Epithelial cell of prostate (primary cell): ENCODE measurements around the gene IGFLR1.

ENCODE experiments used
- DNase-seq: peaks from one replicate; pipeline ENCODE4 v3.0.0-alpha.2; 2011; ENCODE audit warnings: low read depth, low spot score
- H3K27ac ChIP-seq: fragments of 450-650 bp; 2 replicates; pipeline ENCODE4 v1.5.1; 2017; ENCODE audit warnings: mild to moderate bottlenecking

The IGFLR1 gene

DNA sequence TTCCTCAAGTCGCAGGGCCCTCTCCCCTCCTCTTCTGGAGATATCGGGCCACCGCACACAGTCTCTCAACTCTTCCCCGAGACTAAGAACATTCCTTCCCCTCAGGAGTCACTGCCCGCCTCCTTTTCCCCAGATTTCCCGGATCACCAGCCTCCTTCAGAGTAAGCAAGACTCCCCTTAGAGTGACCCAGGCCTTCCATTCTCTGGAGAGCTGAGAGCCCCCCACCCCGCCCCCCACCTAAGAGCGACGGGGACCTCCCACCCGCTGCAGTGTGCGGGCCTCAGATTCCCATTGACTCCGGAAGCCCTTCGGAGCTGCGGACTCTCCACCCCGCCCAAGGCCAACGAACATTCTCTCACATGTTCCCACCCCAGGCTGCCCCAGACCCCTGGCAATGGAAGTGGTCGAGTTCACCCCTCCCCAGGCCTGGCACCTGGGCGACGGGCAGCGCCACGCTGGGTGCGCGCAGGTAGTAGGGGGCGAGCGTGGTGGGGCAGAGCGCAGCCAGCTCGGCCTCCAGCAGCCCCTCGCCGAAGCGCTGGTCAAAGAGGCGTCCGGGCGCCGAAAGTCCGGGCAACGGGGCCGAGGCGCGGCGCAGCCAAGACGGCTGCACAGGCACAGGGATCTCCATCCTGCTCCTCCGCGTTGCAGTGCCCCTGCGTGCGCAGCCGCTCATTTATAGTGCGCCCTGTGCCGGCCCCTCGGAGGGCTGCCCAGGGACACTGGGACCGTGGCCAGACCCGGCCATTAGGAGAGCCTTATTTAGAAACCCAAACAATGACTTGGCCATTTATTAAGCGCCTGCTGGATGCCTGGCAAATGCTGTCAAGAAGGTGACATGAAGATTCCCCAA, 14.4 kb upstream of the IGFLR1 start, which contains the start of gene HSPB6:
HSPB6 (minus strand) TSS at position 653 of the 854 bp plus-strand sequence; CDS start at position 632, 21 bp downstream.
- DNase-seq, result no peak

DNA sequence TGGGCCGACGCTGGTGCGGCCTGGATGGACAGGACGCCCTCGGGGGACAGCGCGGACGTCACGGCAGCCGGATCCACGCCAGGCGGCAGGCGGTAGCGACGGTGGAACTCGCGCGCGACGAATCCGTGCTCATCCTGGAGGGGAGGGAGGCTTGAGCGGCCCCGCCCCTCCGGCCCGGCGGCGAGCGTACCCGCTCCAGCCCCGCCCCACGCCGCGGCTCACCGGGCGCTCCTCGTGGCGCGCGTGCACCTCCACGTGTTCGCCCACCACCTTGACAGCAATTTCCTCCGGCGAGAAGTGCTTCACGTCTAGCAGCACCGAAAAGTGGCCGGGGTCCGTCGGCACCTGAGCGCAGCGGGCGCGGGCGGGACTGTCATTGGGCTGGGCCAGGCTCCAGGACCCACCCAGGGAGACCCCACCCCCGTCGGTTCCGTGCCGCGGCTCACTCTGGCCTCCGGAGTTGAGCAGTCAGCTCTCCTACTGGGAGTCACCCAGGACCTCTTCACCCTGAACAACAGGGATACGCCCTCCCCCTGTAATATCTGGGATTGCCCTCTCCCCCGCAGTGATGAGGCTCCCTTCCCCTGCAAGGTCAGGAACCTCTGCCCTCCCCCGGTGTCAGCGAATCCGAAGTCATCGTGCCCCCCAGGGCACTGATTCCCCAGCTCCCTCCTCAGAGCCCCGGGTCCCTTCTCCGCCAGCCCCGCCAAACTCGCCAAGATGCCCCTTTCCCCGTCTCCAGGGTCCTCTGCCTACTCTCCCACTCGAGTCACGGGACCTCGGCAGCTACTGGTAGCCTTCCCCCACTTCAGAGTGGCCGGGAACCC, 13.5 kb upstream of the IGFLR1 start:
- DNase-seq, result no peak
- no peak overlapping the region for H3K27ac ChIP-seq

More for the DNA sequence above, 14.4 kb upstream of the IGFLR1 start, which contains the start of gene HSPB6:
- H3K27ac ChIP-seq, result peak within 1 kb of the TSS; percentile 84

DNA sequence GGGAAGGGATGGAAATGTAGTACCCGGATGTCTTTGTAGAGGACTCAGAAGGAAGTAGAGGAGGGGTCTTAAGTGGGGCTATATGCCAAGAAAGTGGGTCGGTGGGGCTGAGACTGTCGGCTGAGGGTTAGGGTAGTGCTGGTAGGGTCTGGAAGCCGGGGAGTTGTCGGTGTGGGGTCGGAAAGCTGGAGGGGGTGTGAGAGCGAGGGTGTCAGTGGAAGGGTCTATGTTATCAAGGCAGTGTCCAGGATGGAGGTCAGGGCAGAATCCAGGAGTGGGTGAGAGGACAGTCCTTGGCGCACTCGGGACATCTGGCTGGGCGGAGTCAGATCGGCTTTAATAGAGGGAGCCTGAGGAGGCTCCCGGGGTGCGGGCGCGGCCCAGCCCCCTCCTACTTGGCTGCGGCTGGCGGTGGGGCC, 12.9 kb upstream of the IGFLR1 start:
- H3K27ac ChIP-seq, result no peak overlapping the region

DNA sequence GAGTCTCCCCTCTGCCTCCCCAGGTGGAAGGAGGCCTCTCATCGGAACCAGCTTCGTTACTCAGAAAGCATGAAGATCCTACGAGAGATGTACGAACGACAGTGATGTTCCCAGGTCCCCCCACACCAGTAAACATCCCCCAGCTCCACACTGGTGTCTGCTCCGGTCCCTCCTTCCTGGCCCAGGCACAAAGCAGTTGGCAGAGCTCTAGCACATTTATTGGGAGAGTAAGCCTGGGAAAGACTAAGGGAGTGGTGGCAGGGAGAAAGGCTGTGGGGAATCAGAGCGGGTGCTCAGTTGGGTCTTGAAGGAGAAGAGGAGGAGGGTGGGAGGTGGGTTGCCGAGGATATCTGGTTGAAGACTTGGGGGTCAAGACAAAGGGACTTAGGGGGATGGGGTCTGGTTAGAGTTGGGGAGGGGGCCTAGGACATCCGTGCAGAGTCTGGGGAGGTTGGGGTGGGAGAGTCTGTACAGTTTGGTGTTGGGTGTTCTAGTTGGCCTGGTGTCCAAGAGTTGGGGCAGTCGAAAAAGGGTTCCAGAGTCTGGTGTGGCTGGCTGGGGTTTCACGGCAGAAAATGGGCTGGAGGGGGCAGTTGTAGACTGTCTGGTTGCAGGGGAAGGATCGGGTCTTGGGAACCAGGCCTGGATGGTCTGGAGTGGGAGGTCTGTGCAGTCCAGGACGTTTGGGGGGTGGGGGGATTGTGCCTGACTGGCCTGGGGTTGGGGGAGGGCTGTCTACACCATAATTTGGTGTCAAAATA, 12.3 kb upstream of the IGFLR1 start:
- DNase-seq, result no peak
- no peak overlapping the region for H3K27ac ChIP-seq

More for the DNA sequence above, 12.9 kb upstream of the IGFLR1 start:
- no peak for DNase-seq

DNA sequence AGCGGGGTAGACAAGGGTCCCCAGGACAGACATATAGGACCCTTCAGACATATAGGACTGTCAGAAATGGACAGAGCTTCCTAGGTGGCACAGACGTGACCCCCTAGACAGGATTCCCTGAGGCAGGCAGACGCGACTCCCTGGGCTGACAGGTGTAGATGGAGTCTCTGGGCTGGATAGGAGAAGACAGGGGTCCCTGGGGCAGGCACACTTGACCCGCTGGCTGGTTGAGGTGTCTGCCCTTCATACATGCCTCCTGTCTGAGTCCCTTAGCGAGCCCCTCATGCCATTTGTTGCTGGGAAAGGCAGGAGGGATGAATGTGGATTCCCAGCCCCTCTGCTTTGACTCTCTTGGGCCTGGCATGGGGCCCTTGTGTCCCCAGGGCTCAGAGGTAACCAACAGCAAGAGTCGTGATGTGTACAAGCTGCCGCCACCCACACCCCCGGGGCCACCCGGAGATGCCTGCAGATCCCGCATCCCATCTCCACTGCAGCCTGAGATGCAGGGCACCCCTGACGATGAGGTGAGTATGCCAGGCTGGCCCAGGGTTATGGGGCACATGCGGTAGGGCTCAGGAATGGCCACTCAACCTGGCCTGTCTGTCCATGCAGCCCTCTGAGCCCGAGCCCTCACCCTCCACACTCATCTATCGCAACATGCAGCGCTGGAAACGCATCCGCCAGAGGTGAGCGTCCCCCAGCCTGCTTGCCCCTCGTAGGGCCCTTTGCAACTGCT, 11.6 kb upstream of the IGFLR1 start:
- no peak for DNase-seq
- H3K27ac ChIP-seq, result no peak overlapping the region

DNA sequence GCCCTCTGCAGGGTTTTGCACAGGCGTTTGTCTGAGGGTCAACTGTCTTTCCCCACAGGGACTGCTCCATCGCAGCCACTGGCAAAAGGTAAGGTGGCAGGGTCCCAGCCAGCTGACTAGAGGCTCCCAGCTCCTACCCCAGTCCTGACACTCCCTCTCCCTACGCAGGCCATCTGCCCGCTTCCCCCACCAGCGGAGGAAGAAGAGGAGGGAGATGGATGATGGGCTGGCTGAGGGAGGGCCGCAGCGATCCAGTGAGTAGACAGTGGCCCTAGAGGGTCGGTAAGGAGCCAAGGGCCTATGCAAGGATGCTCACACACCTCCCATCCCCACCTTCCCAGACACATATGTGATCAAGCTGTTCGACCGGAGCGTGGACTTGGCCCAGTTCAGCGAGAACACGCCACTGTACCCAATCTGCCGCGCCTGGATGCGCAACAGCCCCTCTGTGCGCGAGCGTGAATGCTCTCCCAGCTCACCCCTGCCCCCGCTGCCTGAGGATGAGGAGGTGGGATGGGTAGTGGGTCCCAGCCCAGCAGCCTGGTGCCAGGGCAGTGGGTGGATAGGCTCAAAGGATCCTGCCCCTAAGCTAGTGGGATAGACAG, 10.6 kb upstream of the IGFLR1 start:
- no peak overlapping the region for H3K27ac ChIP-seq
- DNase-seq, result no peak

DNA sequence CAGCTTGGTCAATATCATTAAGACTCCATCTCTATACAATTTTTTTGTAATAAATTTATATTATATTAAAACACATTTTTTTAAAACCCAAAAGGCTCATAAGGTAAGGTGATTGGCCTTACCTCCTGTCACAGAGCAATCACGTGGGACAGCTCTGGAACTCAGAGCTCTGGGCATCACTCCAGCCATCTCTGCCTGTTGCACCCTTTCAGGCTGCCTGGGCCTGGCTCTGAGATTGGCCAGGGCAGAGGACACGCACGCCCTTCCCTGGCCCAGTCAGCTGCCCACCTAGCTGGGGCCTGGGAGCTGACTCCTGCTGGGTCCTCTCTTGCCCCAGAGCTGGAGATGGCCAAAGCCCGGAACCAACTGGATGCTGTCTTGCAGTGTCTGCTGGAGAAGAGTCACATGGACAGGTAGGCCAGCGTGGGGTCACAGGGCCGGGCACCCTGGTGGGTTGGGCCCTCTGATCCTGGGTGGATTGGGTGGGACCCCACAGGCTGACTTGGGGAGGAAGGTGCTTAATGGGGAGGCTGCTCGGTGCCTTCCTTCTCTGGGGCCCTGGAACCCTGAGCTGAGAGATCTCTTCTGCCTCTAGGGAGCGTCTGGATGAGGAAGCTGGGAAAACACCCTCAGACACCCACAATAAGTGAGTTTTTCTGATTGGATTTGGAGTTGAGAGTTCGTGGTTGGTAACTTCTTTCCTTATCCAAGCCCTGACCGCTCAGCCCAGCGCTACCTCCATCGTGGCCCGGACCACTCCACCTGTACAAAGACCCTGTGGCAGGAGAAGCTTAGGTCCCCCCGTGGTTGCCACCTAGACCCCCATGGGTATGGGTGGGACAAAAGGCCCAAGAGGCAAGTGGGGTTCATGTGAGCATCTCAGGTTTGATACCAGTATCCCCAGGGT, 9.8 kb upstream of the IGFLR1 start:
- DNase-seq, result no peak
- no peak overlapping the region for H3K27ac ChIP-seq

DNA sequence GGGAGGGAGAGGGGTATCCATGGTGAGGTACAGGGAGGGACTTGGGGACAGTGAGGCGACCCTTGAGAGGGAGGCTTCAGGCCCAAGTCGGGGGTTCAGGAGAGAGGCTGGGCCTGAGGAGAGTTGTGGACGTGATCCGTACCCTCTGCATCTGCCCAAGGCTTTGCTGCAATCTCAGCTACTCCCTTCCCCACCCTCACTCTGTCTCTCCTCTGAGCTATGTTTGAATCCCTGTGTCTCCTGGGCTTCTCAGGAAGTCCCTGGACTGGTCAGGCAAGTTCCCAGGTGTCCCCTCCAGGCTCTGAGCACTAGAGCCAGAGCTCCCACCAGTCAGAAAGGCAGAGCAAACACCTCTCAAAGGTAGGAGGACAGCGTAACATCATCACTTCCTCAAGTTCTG, 7.9 kb upstream of the IGFLR1 start:
- H3K27ac ChIP-seq, result no peak overlapping the region
- no peak for DNase-seq

DNA sequence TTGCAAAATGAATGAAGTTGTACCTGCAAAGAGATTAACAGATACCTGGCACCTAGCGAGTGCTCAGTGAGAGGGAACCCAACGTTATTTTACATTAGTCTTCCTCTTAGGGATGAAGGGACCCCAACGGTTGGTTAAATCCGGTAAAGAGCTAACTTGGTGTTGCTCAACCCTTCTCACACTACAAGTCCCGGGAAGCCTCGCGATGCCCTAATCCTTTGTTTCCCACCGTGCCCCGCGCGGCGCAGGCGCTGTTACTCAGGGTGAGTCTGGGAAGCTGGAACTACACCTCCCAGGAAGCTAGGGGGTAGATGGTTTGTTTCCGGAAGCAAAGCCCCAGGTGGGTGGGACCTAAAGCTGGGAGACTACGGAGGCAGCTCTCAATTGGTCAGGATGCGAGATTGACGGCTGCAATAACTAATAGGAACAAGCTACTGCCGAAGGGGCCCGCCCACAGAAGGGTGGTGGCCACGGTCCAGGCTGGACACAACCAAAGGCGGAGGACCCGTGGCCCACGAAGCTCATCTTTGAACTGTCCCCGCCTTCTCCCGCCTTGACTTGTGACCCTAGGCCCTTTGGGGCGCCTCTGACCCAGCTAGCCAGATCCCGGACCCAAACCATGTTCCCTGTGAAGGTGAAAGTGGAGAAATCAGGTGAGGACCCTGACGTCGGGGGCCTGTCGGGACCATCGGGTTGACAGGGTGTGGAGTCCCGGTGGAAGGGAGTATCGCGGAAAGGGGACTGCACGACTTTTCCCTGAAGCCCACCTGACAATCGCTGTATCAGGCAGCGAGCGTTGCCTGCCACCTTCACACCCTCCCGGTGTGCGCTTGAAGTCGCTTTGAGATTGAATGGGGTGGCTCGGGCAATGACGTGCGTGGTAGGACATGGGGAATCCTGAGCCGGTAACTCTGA, 6.1 kb upstream of the IGFLR1 start, which contains the start of gene LIN37:
LIN37 (plus strand) TSS at position 471 of the 915 bp plus-strand sequence; CDS start at position 620, 149 bp downstream.
- peak within 1 kb of the TSS; percentile 26 for H3K27ac ChIP-seq
- DNase-seq, result peak; percentile 96

DNA sequence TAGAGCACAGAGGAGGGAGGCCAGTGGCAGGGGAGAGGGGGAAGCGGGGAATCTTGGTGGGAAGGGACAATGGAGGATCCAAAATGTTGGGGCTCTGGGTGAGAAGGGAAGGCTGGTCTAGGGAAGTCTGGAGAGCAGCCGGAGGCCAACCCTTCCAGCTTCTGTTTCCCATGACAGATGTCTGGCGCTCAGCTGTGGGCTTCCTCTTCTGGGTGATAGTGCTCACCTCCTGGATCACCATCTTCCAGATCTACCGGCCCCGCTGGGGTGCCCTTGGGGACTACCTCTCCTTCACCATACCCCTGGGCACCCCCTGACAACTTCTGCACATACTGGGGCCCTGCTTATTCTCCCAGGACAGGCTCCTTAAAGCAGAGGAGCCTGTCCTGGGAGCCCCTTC, 4.3 kb upstream of the IGFLR1 start:
- H3K27ac ChIP-seq, result peak overlapping the region; percentile 99
- no peak for DNase-seq

DNA sequence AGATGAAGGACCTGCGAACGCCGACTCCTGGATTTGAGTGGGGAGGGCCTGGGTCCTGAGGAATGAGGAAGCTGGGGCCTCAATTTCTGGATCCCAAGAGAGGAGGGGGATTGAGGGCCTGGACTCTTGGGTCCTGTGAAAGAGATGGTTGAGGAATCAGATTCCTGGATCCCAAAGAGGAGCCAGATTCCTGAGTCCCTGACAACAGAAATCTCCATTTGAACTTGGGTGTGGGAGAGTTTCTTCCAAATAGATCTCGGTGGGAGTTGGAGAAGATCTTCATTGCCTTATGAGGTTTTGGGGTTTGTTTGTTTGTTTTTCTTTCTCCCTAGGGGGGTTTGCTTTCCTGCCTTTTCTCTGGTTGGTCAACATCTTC, 3.8 kb upstream of the IGFLR1 start:
- no peak for DNase-seq
- peak overlapping the region; percentile 99 for H3K27ac ChIP-seq

DNA sequence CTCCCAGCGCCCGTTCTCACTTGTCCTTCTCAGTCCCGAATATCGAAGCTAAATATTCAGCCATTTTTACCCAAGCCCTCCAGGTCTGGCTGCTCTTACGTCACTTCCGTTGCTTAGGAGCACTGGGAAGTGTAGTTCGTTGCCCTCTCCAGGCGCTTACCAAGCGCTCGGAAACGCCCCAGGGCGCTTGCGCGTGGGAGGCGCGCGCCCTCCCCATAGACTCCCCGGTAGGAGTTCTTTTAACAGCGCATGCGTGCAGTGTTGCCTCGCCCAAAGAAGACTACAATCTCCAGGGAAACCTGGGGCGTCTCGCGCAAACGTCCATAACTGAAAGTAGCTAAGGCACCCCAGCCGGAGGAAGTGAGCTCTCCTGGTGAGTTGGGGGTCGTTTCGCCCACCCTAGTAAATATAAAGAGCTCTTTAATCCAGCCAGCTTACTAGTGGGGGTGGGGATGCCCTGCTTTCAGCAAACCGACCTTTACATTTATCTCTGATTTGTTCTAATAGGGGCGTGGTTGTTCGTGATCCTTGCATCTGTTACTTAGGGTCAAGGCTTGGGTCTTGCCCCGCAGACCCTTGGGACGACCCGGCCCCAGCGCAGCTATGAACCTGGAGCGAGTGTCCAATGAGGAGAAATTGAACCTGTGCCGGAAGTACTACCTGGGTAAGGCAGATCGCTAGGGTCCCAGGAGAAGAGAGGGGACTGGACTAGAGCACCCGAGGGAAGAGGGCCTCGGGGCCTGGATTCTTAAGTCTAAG, 3.3 kb upstream of the IGFLR1 start, which contains the start of the genes PSENEN and U2AF1L4:
PSENEN (plus strand) TSS at position 324 of the 759 bp plus-strand sequence; CDS start at position 604, 280 bp downstream.
U2AF1L4 (minus strand) TSS at position 91 of the 759 bp plus-strand sequence; CDS start at position 64, 27 bp downstream.
- peak; percentile 97 for DNase-seq
- H3K27ac ChIP-seq, result peak within 1 kb of the TSS; percentile 99

DNA sequence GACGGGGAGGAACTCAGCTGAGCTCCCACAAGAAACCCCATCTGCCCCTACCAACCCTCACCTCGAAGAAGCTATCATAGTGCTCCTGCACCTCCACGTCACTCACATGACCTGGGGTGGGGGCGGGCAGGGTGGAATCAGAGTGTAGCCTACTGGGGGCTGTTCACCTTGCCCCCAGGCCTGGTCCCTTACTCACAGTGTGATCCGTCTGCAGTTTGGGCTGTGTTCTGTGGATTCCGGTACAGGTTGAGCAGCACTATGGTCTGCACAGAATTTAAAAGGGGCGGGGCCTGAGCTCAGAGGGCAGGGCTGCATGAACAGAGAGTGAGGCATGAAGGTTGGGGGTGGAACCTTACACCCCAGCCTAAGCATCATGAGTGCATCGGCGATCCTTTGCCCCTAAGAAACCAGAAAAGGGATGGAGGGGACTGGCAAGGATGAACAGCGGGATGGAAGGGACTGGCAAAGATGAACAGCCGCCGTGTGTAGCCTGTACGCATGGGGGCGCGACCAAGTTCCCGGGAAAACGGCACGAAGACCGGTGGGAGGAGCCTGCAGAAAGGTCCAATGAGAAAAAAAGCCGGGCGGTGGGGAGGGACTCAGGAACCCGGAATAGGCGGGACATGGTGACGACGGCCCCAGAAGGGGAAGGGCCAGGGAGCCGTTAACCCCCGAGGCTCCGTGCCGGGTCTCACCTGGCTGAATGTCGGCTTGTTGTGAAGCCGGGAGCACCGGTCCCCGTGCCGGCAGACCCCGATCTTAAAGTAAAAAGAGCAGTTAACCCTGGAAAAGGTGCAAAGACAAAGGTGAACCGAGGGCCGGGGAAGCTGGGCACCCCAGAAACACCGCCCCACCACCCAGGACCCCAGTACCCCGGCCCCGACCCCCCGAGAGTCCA, 2.4 kb upstream of the IGFLR1 start:
- H3K27ac ChIP-seq, result peak overlapping the region; percentile 99
- peak; percentile 77 for DNase-seq

DNA sequence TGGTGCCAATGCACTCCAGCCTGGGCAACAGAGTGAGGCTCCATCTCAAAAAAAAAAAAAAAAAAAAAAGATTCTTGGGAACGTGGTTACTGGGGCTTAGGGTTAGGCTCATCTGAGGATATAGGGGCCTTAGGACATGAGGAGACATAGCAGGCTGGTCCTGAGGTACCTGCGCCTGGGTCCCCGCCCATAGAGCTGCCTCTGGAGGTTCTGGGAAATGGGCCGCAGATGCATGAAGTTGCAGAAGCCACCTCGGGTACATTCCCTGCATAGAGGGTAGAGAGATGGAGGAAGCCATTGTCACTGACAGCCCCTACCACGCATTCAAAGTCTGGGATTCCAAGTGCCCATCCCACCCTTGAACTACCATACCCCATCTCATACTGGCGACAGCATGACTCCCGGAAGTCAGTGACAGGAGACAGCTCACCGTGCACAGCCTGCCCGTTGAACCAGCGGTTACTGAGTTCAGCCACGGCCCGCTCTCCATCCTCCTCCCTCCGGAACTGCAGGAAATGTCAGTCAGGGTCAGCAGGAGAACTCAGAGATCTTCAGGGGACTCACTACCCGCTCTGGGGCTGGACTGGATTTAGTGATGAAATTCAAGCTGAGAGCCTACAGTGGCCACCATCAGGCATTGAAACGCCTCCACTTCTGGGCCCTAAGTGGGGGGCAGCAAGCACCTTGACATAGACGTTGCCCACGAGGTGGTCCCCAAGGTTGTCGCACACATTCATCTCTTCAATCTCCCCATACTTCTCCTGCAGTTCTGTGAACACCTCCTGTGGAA, 1.6 kb upstream of the IGFLR1 start:
- H3K27ac ChIP-seq, result no peak overlapping the region

DNA sequence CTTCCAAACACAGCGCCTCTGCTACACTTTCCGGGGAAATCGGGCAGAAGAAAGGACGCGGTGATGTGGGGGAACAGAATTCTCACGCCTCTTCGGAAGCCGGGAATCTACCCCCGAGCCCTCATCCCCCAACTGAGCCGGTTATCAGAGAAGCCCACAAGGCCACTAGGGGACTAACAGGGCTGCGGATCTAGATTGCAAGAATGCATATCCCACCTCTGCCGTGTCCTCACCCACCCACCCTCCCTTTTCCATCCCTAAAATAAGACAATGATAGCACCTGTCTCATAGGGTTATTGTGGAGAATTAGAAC, 1.1 kb downstream of the IGFLR1 start:
- no peak overlapping the region for H3K27ac ChIP-seq

More for the DNA sequence above, 1.6 kb upstream of the IGFLR1 start:
- DNase-seq, result no peak

More for the DNA sequence above, 1.1 kb downstream of the IGFLR1 start:
- no peak for DNase-seq
